HCT116 (cell line): ENCODE data around the gene TMEM175. TPM values are rescaled to one million over a fixed set of nuclear protein-coding genes. Genes with fewer than 3 reads are reported as not detected.

Experiments
- ATAC-seq: fragments of 200-7000 bp; cut with Tn5 transposase; 2 replicates; pipeline ENCODE4 v1.9.1; 2020; ENCODE audit warnings: mild to moderate bottlenecking, moderate library complexity
- BruUV-seq: library from RNA; stranded (reverse); fragments of 400-500 nt; replicated peaks from 2 replicates; lab custom pipeline; 2021; lab: Mats Ljungman, UMichigan
- CTCF ChIA-PET: fragments of 300-600 bp; sonication (Branson Sonifier 250); formaldehyde crosslinking; loops from one replicate; lab custom pipeline; 2021; ENCODE audit warnings: antibody characterized with exemption; lab: Charles Lee
- POLR2A ChIA-PET: fragments of 300-600, 350-600 bp; sonication (Branson Sonifier 250); formaldehyde crosslinking; loops from one replicate; lab custom pipeline; 2021; ENCODE audit warnings: antibody characterized with exemption; lab: Charles Lee
- RAD21 ChIA-PET, 2 experiments: fragments of 300-600 bp; sonication (Branson Sonifier 250); formaldehyde crosslinking; loops; one replicate each; lab custom pipeline; 2023; ENCODE audit warnings: low total read pairs in 2 of 2; ENCODE audit not compliant: uncharacterized antibody in 2 of 2, unreplicated experiment in 2 of 2, low non-redundant PET in 1 of 2; lab: Charles Lee
- DNase-seq: peaks from one replicate; pipeline ENCODE4 v3.0.0-alpha.2; 2010; ENCODE audit warnings: low read depth, low spot score
- H2AFZ ChIP-seq: fragments of 200-600 bp; shearing (Covaris generic), sonication (generic); 2 replicates; pipeline ENCODE4 v1.6.1; 2017; ENCODE audit warnings: low read depth, mixed run types, mixed read lengths, antibody characterized with exemption, low read length; ENCODE audit not compliant: poor library complexity, severe bottlenecking
- H3K27ac ChIP-seq: 2 replicates; pipeline ENCODE4 v1.5.1; 2012; ENCODE audit warnings: low read depth, low read length
- H3K27me3 ChIP-seq: fragments of 200-600 bp; sonication (generic); 2 replicates; pipeline ENCODE4 v1.6.1; 2016; ENCODE audit warnings: mixed run types, low read length, mixed read lengths; ENCODE audit not compliant: insufficient read depth
- H3K36me3 ChIP-seq, 2 experiments: fragments of 200-500 bp in 1 of 2; fragments of 200-600 bp in 1 of 2; sonication (Bioruptor generic) in 1 of 2; sonication (generic) in 1 of 2; 2 replicates each; pipeline versions ENCODE4 v1.5.1 to v1.6.1; 2014 to 2016; ENCODE audit warnings: low read length in 2 of 2, inconsistent platforms in 1 of 2, mixed read lengths in 1 of 2, mixed run types in 1 of 2; ENCODE audit not compliant: insufficient read depth in 2 of 2, control insufficient read depth in 1 of 2
- H3K4me1 ChIP-seq, 2 experiments: fragments of 200-600 bp in 1 of 2; sonication (generic) in 1 of 2; 2 replicates each; pipeline versions ENCODE4 v1.5.1 to v1.6.1; 2012 to 2017; ENCODE audit warnings: low read length in 2 of 2, inconsistent platforms in 1 of 2, mild to moderate bottlenecking in 1 of 2, mixed read lengths in 1 of 2, mixed run types in 1 of 2, moderate library complexity in 1 of 2; ENCODE audit not compliant: insufficient read depth in 2 of 2, control insufficient read depth in 1 of 2
- H3K4me2 ChIP-seq: fragments of 200-600 bp; sonication (generic); 2 replicates; pipeline ENCODE4 v1.6.1; 2017; ENCODE audit warnings: mixed run types, low read length, mixed read lengths
- H3K4me3 ChIP-seq, 2 experiments: fragments of 200-600 bp in 1 of 2; sonication (generic) in 1 of 2; replicated peaks in 1 of 2; 2 replicates each; pipeline ENCODE4 v1.5.1; 2011 to 2016; ENCODE audit warnings: low read length in 2 of 2, control low read depth in 1 of 2, low read depth in 1 of 2, mild to moderate bottlenecking in 1 of 2, mixed read lengths in 1 of 2, mixed run types in 1 of 2
- H3K79me2 ChIP-seq: fragments of 200-600 bp; sonication (generic); 2 replicates; pipeline ENCODE4 v1.6.1; 2017; ENCODE audit warnings: mild to moderate bottlenecking, mixed run types, low read length, moderate library complexity, mixed read lengths; ENCODE audit not compliant: insufficient read depth
- H3K9ac ChIP-seq: fragments of 200-600 bp; sonication (generic); 2 replicates; pipeline ENCODE4 v1.6.1; 2016; ENCODE audit warnings: low read length, mixed read lengths
- H3K9me2 ChIP-seq: fragments of 200-600 bp; sonication (generic), shearing (Covaris generic); 2 replicates; pipeline ENCODE4 v1.6.1; 2017; ENCODE audit warnings: mixed run types, mild to moderate bottlenecking, moderate library complexity; ENCODE audit not compliant: insufficient read depth
- H3K9me3 ChIP-seq, 2 experiments: fragments of 200-500 bp in 1 of 2; fragments of 200-600 bp in 1 of 2; sonication (Bioruptor generic) in 1 of 2; sonication (generic) in 1 of 2; 2 replicates each; pipeline ENCODE4 v1.6.1; 2014 to 2017; ENCODE audit warnings: low read length in 2 of 2, mixed read lengths in 2 of 2, inconsistent platforms in 1 of 2, low read depth in 1 of 2, mild to moderate bottlenecking in 1 of 2, mixed run types in 1 of 2, moderate library complexity in 1 of 2; ENCODE audit not compliant: control insufficient read depth in 1 of 2, insufficient read depth in 1 of 2
- H4K20me1 ChIP-seq: fragments of 200-600 bp; sonication (generic), shearing (Covaris generic); 2 replicates; pipeline ENCODE4 v1.6.1; 2017; ENCODE audit warnings: mixed run types, mild to moderate bottlenecking, moderate library complexity; ENCODE audit not compliant: insufficient read depth
- CBX3 ChIP-seq: IDR thresholded peaks from 2 replicates; pipeline ENCODE4 v1.6.1; 2012; ENCODE audit warnings: low read depth
- CEBPB ChIP-seq: IDR thresholded peaks from 2 replicates; pipeline ENCODE4 v1.6.1; 2012; ENCODE audit warnings: low read depth
- CTCF ChIP-seq, 3 experiments: fragments of 200-600 bp in 1 of 3; sonication (generic) in 1 of 3; IDR thresholded peaks in 2 of 3; conservative IDR thresholded peaks in 1 of 3; 2 replicates each; pipeline ENCODE4 v1.5.1; 2012 to 2017; ENCODE audit warnings: low read depth in 2 of 3, low read length in 2 of 3, antibody characterized with exemption in 1 of 3, borderline replicate concordance in 1 of 3, control low read depth in 1 of 3, mild to moderate bottlenecking in 1 of 3, mixed read lengths in 1 of 3, mixed run types in 1 of 3, moderate library complexity in 1 of 3; ENCODE audit not compliant: insufficient read depth in 1 of 3
- ELF1 ChIP-seq: IDR thresholded peaks from 2 replicates; pipeline ENCODE4 v1.6.1; 2012; ENCODE audit warnings: low read depth, borderline replicate concordance
- POLR2A ChIP-seq: IDR thresholded peaks from 2 replicates; pipeline ENCODE4 v1.7.0; 2011; ENCODE audit warnings: borderline replicate concordance; ENCODE audit not compliant: insufficient read depth, insufficient read length; ENCODE audit errors: extremely low read depth
- REST ChIP-seq: IDR thresholded peaks from 2 replicates; pipeline ENCODE4 v1.6.1; 2012; ENCODE audit warnings: low read depth
- SIN3A ChIP-seq: IDR thresholded peaks from 2 replicates; pipeline ENCODE4 v1.6.1; 2012; ENCODE audit warnings: low read depth
- SP1 ChIP-seq: IDR thresholded peaks from 2 replicates; pipeline ENCODE4 v1.6.1; 2012; ENCODE audit warnings: low read depth
- YY1 ChIP-seq: IDR thresholded peaks from 2 replicates; pipeline ENCODE4 v1.6.1; 2011; ENCODE audit warnings: low read length, low read depth, moderate library complexity, mild to moderate bottlenecking; ENCODE audit not compliant: insufficient replicate concordance; ENCODE audit errors: extremely low read depth
- ZFX ChIP-seq: fragments of 450-650 bp; IDR thresholded peaks from 2 replicates; pipeline ENCODE4 v1.6.1; 2017
- ZNF274 ChIP-seq: fragments of 200-500 bp; sonication (Bioruptor generic); IDR thresholded peaks from 2 replicates; pipeline ENCODE4 v1.6.1; 2014; ENCODE audit warnings: mild to moderate bottlenecking, low read depth, low read length, inconsistent platforms
- intact Hi-C: fragments of 100-400 bp; cut with micrococcal nuclease; formaldehyde crosslinking; loops from 2 replicates; pipeline ENCODE4 v1.10.0; 2022
- total RNA-seq: library from RNA; stranded (reverse); gene quantifications from one replicate; pipeline ENCODE4 v1.2.1, GENCODE V29; 2021; ENCODE audit not compliant: unreplicated experiment
- TF ChIP-seq, protein P1 (sequence below): IDR thresholded peaks from 2 replicates; pipeline ENCODE4 v1.6.1; 2011; ENCODE audit warnings: mild to moderate bottlenecking, low read length, moderate library complexity; ENCODE audit not compliant: insufficient replicate concordance; ENCODE audit errors: extremely low read depth

The TMEM175 gene
- total RNA-seq, 1 experiment from 2014 or later: 17.5 TPM

DNA sequence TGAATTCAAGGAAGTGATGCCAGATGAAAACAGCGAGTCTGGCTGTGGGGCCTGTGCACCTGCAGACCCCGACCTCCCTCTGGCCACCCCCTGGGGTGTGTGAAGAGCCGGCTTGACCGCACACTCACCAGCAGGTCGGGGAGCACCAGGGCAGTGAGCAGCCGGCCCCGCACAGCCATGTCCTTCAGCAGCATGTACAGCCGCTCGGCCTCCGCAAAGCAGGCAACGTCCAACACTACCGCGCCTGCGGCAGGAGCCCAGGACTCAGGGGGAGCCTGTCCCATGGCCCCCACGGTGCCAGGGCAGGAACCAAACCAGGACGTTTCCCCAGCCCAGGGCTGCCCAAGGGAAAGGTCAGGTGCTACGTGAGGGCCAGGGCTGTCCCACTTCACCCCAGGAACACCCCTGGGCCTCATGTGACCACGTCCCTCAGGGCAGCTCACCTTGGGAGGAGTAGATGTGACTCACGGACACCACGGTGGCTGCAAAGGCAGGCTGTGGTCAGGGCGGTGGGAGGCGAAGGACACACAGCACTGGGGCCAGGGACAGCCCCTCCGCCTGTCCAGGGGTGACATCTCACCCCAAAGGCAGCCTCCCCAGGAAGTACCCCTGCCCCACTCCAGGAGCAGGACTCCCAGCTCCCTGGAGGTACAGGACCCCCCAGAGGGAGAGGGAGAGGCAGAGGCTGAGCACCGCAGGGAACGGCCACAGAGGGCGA is 32.9 kb downstream of the TMEM175 start (continued):
- TF ChIP-seq REST (no peak), SIN3A (no peak)

DNA sequence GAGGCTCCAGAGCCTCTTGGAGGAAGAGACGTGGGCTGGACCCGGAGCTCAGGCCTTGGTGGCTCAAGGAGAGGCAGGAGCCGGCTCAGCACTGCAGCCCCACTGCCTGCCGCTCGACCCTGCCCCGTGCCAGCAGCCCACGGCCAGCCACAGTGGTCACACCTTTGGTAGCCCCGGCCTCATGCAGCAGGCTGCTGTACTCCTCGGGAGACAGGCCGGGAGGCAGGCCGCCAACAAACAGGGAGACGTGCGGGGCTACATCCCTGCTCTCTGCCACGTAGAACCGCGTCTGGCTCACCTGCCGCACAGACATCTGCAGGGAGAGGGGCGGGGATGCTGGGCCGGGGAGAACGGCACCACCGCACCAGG is 33.5 kb downstream of the TMEM175 start:
- Histone ChIP-seq H3K9ac (no peak overlapping the region), H3K27me3 (no peaks in the 10 kb centered on the region), H4K20me1 (no peaks in the 10 kb centered on the region), H3K9me3 (no peaks in the 10 kb centered on the region), H3K79me2 (no peaks in the 10 kb centered on the region), H3K36me3 (no peaks in the 10 kb centered on the region), H3K27ac (no peak overlapping the region), H3K4me2 (no peak overlapping the region), H3K4me1 (peaks cover 5 to 20% of the 10 kb centered on the region in 2 experiments; a peak in 3 of 4 replicates), H3K4me3 (no peak overlapping the region), H3K9me2 (no peaks in the 10 kb centered on the region), H2AFZ (no peak overlapping the region)
- POLR2A ChIA-PET: no interaction called here
- CTCF ChIA-PET: no interaction called here
- intact Hi-C loops: no loop called here
- BruUV-seq: no TSS peak
- ATAC-seq: no peak
- no peak for TF ChIP-seq ZNF274
- no peak for TF ChIP-seq CEBPB
- no peak for TF ChIP-seq CTCF (IDR thresholded peaks at IDR 0.05 in 2 of 3, conservative IDR thresholded peaks at IDR 0.05 in 1 of 3; ENCODE audit: borderline replicate concordance in 1 of 3, insufficient read depth in 1 of 3, low read depth in 2 of 3, low read length in 2 of 3)
- TF ChIP-seq SP1: no peak
- TF ChIP-seq POLR2A: no peak
- TF ChIP-seq, protein P1, sequence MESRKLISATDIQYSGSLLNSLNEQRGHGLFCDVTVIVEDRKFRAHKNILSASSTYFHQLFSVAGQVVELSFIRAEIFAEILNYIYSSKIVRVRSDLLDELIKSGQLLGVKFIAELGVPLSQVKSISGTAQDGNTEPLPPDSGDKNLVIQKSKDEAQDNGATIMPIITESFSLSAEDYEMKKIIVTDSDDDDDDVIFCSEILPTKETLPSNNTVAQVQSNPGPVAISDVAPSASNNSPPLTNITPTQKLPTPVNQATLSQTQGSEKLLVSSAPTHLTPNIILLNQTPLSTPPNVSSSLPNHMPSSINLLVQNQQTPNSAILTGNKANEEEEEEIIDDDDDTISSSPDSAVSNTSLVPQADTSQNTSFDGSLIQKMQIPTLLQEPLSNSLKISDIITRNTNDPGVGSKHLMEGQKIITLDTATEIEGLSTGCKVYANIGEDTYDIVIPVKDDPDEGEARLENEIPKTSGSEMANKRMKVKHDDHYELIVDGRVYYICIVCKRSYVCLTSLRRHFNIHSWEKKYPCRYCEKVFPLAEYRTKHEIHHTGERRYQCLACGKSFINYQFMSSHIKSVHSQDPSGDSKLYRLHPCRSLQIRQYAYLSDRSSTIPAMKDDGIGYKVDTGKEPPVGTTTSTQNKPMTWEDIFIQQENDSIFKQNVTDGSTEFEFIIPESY: no peak
- TF ChIP-seq REST: no peak
- TF ChIP-seq SIN3A: no peak
- no peak for TF ChIP-seq ZFX
- no peak for TF ChIP-seq YY1
- TF ChIP-seq ELF1: no peak
- TF ChIP-seq CBX3: no peak
- RAD21 ChIA-PET: no interaction called here
- DNase-seq: no peak
